K562 (cell line): ENCODE data around the gene PTBP2. TPM values are rescaled to one million over a fixed set of nuclear protein-coding genes. Genes with fewer than 3 reads are reported as not detected.

ENCODE experiments used
- ATAC-seq: fragments of 200-7000 bp; cut with Tn5 transposase; 3 replicates; pipeline ENCODE4 v1.9.1; 2020; ENCODE audit warnings: moderate library complexity
- BruUV-seq: library from RNA; stranded (reverse); fragments of 400-500 nt; replicated peaks from 2 replicates; lab custom pipeline; 2021; lab: Mats Ljungman, UMichigan
- CTCF ChIA-PET: fragments of 300-600 bp; formaldehyde crosslinking; extraction: SDS; loops from one replicate; lab custom pipeline; 2021; ENCODE audit warnings: low intra/inter-chr PET ratio; lab: Yijun Ruan, JAX
- POLR2A ChIA-PET: fragments of 300-600, 350-650 bp; sonication (Branson Sonifier 250); formaldehyde crosslinking; extraction: SDS; loops from one replicate; lab custom pipeline; 2021; ENCODE audit warnings: antibody characterized with exemption, inconsistent platforms; lab: Yijun Ruan, JAX
- DNase-seq, 4 experiments: peaks; one replicate each; pipeline versions ENCODE4 v3.0.0 to v3.0.0-alpha.2; 2011 to 2018; ENCODE audit warnings: low spot score in 3 of 4, mixed read lengths in 3 of 4; ENCODE audit errors: extremely low read depth in 1 of 4
- FAIRE-seq: peaks from 2 replicates; lab custom pipeline; 2011; peaks lifted over from hg19 to GRCh38; lab: Jason Lieb, UNC
- H2AFZ ChIP-seq: 2 replicates; pipeline ENCODE4 v1.6.0; 2011; ENCODE audit warnings: low read depth, low read length, control low read depth, inconsistent platforms
- H3K27ac ChIP-seq: fragments of 200-600 bp; 3 replicates; pipeline ENCODE4 v1.8.0; 2011; ENCODE audit warnings: low read depth, mild to moderate bottlenecking, control low read depth, inconsistent platforms, low read length, moderate library complexity, mixed read lengths; ENCODE audit errors: extremely low read depth
- H3K27me3 ChIP-seq, 2 experiments: fragments of 300-600 bp in 1 of 2; 2 replicates in 1 of 2; 3 replicates in 1 of 2; pipeline versions ENCODE4 v1.6.0 to v1.8.0; 2011; ENCODE audit warnings: inconsistent platforms in 2 of 2, low read length in 2 of 2, mild to moderate bottlenecking in 1 of 2, mixed read lengths in 1 of 2, moderate library complexity in 1 of 2; ENCODE audit not compliant: control insufficient read depth in 2 of 2, insufficient read depth in 2 of 2
- H3K36me3 ChIP-seq: fragments of 300-600 bp; 3 replicates; pipeline ENCODE4 v1.8.0; 2011; ENCODE audit warnings: mild to moderate bottlenecking, low read length, inconsistent platforms; ENCODE audit not compliant: control insufficient read depth, insufficient read depth
- H3K4me1 ChIP-seq, 2 experiments: fragments of 200-600 bp in 1 of 2; replicated peaks in 1 of 2; 2 replicates in 1 of 2; 3 replicates in 1 of 2; pipeline versions ENCODE4 v1.5.1 to v1.8.0; 2011; ENCODE audit warnings: inconsistent platforms in 2 of 2, low read length in 2 of 2, mild to moderate bottlenecking in 1 of 2, mixed read lengths in 1 of 2, moderate library complexity in 1 of 2; ENCODE audit not compliant: control insufficient read depth in 2 of 2, insufficient read depth in 2 of 2
- H3K4me2 ChIP-seq: 2 replicates; pipeline ENCODE4 v1.6.1; 2011; ENCODE audit warnings: low read length, control low read depth, inconsistent platforms, mixed read lengths; ENCODE audit not compliant: insufficient read depth
- H3K4me3 ChIP-seq: fragments of 200-600 bp; sonication (generic), shearing (Covaris generic); 2 replicates; pipeline ENCODE4 v1.5.1; 2016; ENCODE audit warnings: control low read depth, inconsistent platforms
- H3K79me2 ChIP-seq: fragments of 200-600 bp; 3 replicates; pipeline ENCODE4 v1.8.0; 2011; ENCODE audit warnings: low read length, inconsistent platforms; ENCODE audit not compliant: control insufficient read depth, insufficient read depth
- H3K9ac ChIP-seq, 2 experiments: 2 replicates each; pipeline versions ENCODE4 v1.6.0 to v1.6.1; 2011; ENCODE audit warnings: low read depth in 2 of 2, low read length in 2 of 2, control low read depth in 1 of 2, inconsistent platforms in 1 of 2, mild to moderate bottlenecking in 1 of 2, mixed read lengths in 1 of 2; ENCODE audit not compliant: insufficient read depth in 1 of 2
- H3K9me1 ChIP-seq: one replicate; pipeline ENCODE4 v1.6.0; 2011; ENCODE audit warnings: inconsistent platforms, mild to moderate bottlenecking, low read length, moderate library complexity; ENCODE audit not compliant: control insufficient read depth, insufficient read depth
- H3K9me3 ChIP-seq: replicated peaks from 2 replicates; pipeline ENCODE4 v1.5.1; 2011; ENCODE audit warnings: low read depth, low read length, inconsistent platforms; ENCODE audit not compliant: control insufficient read depth, insufficient read depth
- H4K20me1 ChIP-seq: replicated peaks from 2 replicates; pipeline ENCODE4 v1.6.1; 2011; ENCODE audit warnings: low read length, inconsistent platforms, mixed read lengths; ENCODE audit not compliant: control insufficient read depth, insufficient read depth
- DPF2 ChIP-seq: fragments of 450-650 bp; IDR thresholded peaks from 2 replicates; pipeline ENCODE4 v1.6.1; 2016
- E2F8 ChIP-seq: fragments of 450-650 bp; IDR thresholded peaks from 2 replicates; pipeline ENCODE4 v1.7.1; 2018; ENCODE audit warnings: mild to moderate bottlenecking, low read depth; ENCODE audit not compliant: partially characterized antibody
- HNRNPK ChIP-seq: fragments of 200-400 bp; formaldehyde crosslinking; IDR thresholded peaks from one replicate; pipeline ENCODE4 v1.6.1; 2018; ENCODE audit warnings: mild to moderate bottlenecking, low read depth, low read length; ENCODE audit not compliant: poor library complexity, severe bottlenecking
- IFI16 ChIP-seq: fragments of 250-450 bp; sonication (Bioruptor Pico); IDR thresholded peaks from 2 replicates; pipeline ENCODE4 v2.1.2; 2022; ENCODE audit warnings: mild to moderate bottlenecking, inconsistent platforms
- NR2C1 ChIP-seq, 2 experiments: fragments of 450-650 bp; IDR thresholded peaks; 2 replicates each; pipeline ENCODE4 v1.6.1; 2017; ENCODE audit warnings: mild to moderate bottlenecking in 2 of 2, antibody characterized with exemption in 1 of 2, inconsistent platforms in 1 of 2, missing compliant biosample characterization in 1 of 2, missing genetic modification characterization in 1 of 2
- PHF20 ChIP-seq: fragments of 450-650 bp; IDR thresholded peaks from 2 replicates; pipeline ENCODE4 v1.6.1; 2018; ENCODE audit not compliant: partially characterized antibody
- PHTF2 ChIP-seq: fragments of 250-450 bp; sonication (Bioruptor Pico); IDR thresholded peaks from 2 replicates; pipeline ENCODE4 v1.5.0; 2021; ENCODE audit warnings: mild to moderate bottlenecking
- RERE ChIP-seq: sonication (generic); formaldehyde crosslinking; IDR thresholded peaks from 2 replicates; pipeline ENCODE4 v1.8.0; 2023; ENCODE audit warnings: missing genetic modification reagents, mild to moderate bottlenecking, borderline replicate concordance
- SUPT5H ChIP-seq: fragments of 450-650 bp; IDR thresholded peaks from 2 replicates; pipeline ENCODE4 v1.6.1; 2016
- TEAD2 ChIP-seq: fragments of 450-650 bp; IDR thresholded peaks from 2 replicates; pipeline ENCODE4 v1.6.1; 2016; ENCODE audit warnings: missing genetic modification characterization, control low read depth, missing compliant biosample characterization
- XRCC4 ChIP-seq: IDR thresholded peaks from one replicate; pipeline ENCODE4 v1.6.1; 2011; ENCODE audit not compliant: insufficient read depth, insufficient read length; ENCODE audit errors: extremely low read depth
- ZNF282 ChIP-seq: sonication (generic); formaldehyde crosslinking; IDR thresholded peaks from 2 replicates; pipeline ENCODE4 v1.8.1; 2023; ENCODE audit warnings: missing genetic modification reagents
- ZNF444 ChIP-seq: fragments of 250-450 bp; sonication (Bioruptor Pico); IDR thresholded peaks from 2 replicates; pipeline ENCODE4 v1.4.0; 2020; ENCODE audit warnings: mild to moderate bottlenecking, moderate library complexity
- ZNF584 ChIP-seq: fragments of 200-800 bp; sonication (Bioruptor generic); IDR thresholded peaks from 2 replicates; pipeline ENCODE4 v1.6.1; 2016; ENCODE audit warnings: low read depth, mild to moderate bottlenecking, missing genetic modification characterization, missing compliant biosample characterization
- WGBS: fragments of 100-300 bp; shearing (Covaris generic); methylation state at CpG from one replicate; pipeline ENCODE4 v1.1.6; 2016; ENCODE audit warnings: low coverage, mixed read lengths; ENCODE audit not compliant: insufficient coverage; ENCODE audit errors: missing lambda C conversion rate; 5-methylcytosine and 5-hydroxymethylcytosine counted together
- in situ Hi-C: fragments of 300-500 bp; cut with MboI; formaldehyde crosslinking; loops from 4 replicates; pipeline ENCODE4 v1.15.0; 2018; ENCODE audit warnings: inconsistent platforms, mixed read lengths
- intact Hi-C: fragments of 100-400 bp; cut with micrococcal nuclease; formaldehyde crosslinking; loops from 2 replicates; pipeline ENCODE4 v1.14.2; 2022
- polyA plus RNA-seq, 8 experiments: library from polyadenylated mRNA; depleted of rRNA in 4 of 8; stranded (reverse) in 5 of 8; unstranded in 3 of 8; fragments of >200 nt; fragmentation: Nextera tagmentation in 2 of 8; fragmentation: Illumina TruSeq in 1 of 8; extraction: Ambion mirVana in 2 of 8; extraction: Trizol in 1 of 8; gene quantifications; 2 replicates each; pipeline versions ENCODE4 v1.2.1 to v1.2.3, GENCODE V29; 2011 to 2014; ENCODE audit warnings: inconsistent platforms in 1 of 8, missing spikeins in 1 of 8
- total RNA-seq, 7 experiments: library from RNA; depleted of rRNA in 6 of 7; stranded (reverse); fragments of >200 nt in 6 of 7; fragmentation: Illumina TruSeq in 2 of 7; extraction: Trizol in 2 of 7; gene quantifications; 2 replicates each; pipeline versions ENCODE4 v1.2.1 to v1.2.3, GENCODE V29; 2011 to 2021; ENCODE audit warnings: low replicate concordance in 1 of 7

PTBP2 gene
- total and polyA plus RNA-seq, 9 of the 15 experiments (the other 6 are each of a cell fraction or from before 2014, with no cell fraction given) = 9.8 to 30.6 (median 19.0) TPM

- Histone ChIP-seq H3K4me2 (no peak overlapping the region), H3K9me1 (no peaks in the 10 kb centered on the region), H3K27ac (no peak overlapping the region), H3K79me2 (no peaks in the 10 kb centered on the region), H3K4me1 (no peaks in the 10 kb centered on the region), H3K4me3 (no peak overlapping the region), H3K9me3 (no peaks in the 10 kb centered on the region), H3K9ac (no peak overlapping the region), H4K20me1 (no peaks in the 10 kb centered on the region), H3K36me3 (no peaks in the 10 kb centered on the region), H3K27me3 (no peaks in the 10 kb centered on the region; a peak in 1 of 5 replicates), H2AFZ (no peak overlapping the region)
- whole genome bisulfite sequencing = 5% methylated on average over 2 of the region's 3 CpGs
- DNase-seq (no peak), FAIRE-seq (no peak), ATAC-seq (no peak)
- in situ Hi-C loops = no loop called here
- ChIA-PET POLR2A (no interaction called here), CTCF (no interaction called here)
- no TSS peak for BruUV-seq
- intact Hi-C loops = loop anchor here (10.0 kb wide), 1 partner anchor 1538 kb away; no protein-coding TSS in a partner anchor
- TF ChIP-seq ZNF584 (no peak), PHF20 (no peak), NR2C1 (IDR thresholded peaks at IDR 0.05) (no peak), NR2C1 (tag; IDR thresholded peaks at IDR 0.05) (no peak), RERE (no peak), SUPT5H (no peak), ZNF444 (CRISPR knock-in tag) (no peak), XRCC4 (no peak), E2F8 (no peak), TEAD2 (tag) (no peak), IFI16 (no peak), DPF2 (no peak), ZNF282 (CRISPR knock-in tag) (no peak), HNRNPK (no peak), PHTF2 (no peak)
Observed at GRCh38 chr1:96843196-96843595, 121.6 kb downstream of the PTBP2 start.
